ENCODE results near the gene UGDH.

Gene UGDH

GRCh38 chr4:39527296-39528060 lies at the start of gene UGDH:
TSS of gene UGDH (minus strand) at chr4:39527439. CDS start at chr4:39521512, 5,927 bp downstream.
- H3K4me3 ChIP-seq (ENCODE audit: low read depth, low read length), result peak within 1 kb of the TSS; percentile 73
- TF ChIP-seq CTCF (IDR thresholded peaks at IDR 0.05; ENCODE audit: low read depth, low read length), result no peak

- no peak overlapping the region for H3K4me3 ChIP-seq (ENCODE audit: low read depth, low read length)
- TF ChIP-seq CTCF (IDR thresholded peaks at IDR 0.05; ENCODE audit: low read depth, low read length), result no peak
These were observed 47.7 kb upstream of the UGDH start for GRCh38 chr4:39574946-39575345.

GRCh38 chr4:39571504-39571903 lies 44.3 kb upstream of the UGDH start:
- no peak overlapping the region for H3K4me3 ChIP-seq (ENCODE audit: low read depth, low read length)
- TF ChIP-seq CTCF (IDR thresholded peaks at IDR 0.05; ENCODE audit: low read depth, low read length), result no peak

GRCh38 chr4:39571054-39571453 lies 43.8 kb upstream of the UGDH start:
- H3K4me3 ChIP-seq (ENCODE audit: low read depth, low read length), result no peak overlapping the region

GRCh38 chr4:39569209-39569608 lies 42.0 kb upstream of the UGDH start:
- H3K4me3 ChIP-seq (ENCODE audit: low read depth, low read length), result no peak overlapping the region
- TF ChIP-seq CTCF (IDR thresholded peaks at IDR 0.05; ENCODE audit: low read depth, low read length), result no peak

More at GRCh38 chr4:39571054-39571453, 43.8 kb upstream of the UGDH start:
- no peak for TF ChIP-seq CTCF (IDR thresholded peaks at IDR 0.05; ENCODE audit: low read depth, low read length)

- no peak overlapping the region for H3K4me3 ChIP-seq (ENCODE audit: low read depth, low read length)
- no peak for TF ChIP-seq CTCF (IDR thresholded peaks at IDR 0.05; ENCODE audit: low read depth, low read length)
These were observed 41.6 kb upstream of the UGDH start for GRCh38 chr4:39568805-39569204.

- TF ChIP-seq CTCF (IDR thresholded peaks at IDR 0.05; ENCODE audit: low read depth, low read length), result no peak
- no peak overlapping the region for H3K4me3 ChIP-seq (ENCODE audit: low read depth, low read length)
These were observed 38.8 kb upstream of the UGDH start for GRCh38 chr4:39565878-39566600.

Data from WI38 (cell line).